ENCODE data around the gene ERICH2.

DNA sequence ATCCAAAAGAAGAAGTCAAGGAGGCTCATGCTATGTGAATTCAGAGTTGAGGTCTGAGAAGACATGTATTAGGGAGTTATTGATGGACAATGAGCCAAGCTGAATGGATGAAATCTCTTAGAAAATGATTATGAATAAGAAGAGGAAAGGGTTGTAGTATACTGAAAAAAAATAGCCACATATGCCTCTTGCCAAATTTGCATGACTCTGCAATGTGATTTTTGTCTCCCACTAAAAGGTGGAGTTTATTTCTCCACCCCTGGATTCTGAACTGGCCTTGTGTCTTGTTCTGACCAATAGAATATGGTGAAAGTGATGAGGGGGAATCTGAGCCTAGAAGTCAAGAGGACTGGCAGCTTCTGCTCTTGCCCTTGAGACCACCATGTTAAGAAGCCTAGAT is 8.6 kb upstream of the ERICH2 start:
- TF ChIP-seq, protein P1, sequence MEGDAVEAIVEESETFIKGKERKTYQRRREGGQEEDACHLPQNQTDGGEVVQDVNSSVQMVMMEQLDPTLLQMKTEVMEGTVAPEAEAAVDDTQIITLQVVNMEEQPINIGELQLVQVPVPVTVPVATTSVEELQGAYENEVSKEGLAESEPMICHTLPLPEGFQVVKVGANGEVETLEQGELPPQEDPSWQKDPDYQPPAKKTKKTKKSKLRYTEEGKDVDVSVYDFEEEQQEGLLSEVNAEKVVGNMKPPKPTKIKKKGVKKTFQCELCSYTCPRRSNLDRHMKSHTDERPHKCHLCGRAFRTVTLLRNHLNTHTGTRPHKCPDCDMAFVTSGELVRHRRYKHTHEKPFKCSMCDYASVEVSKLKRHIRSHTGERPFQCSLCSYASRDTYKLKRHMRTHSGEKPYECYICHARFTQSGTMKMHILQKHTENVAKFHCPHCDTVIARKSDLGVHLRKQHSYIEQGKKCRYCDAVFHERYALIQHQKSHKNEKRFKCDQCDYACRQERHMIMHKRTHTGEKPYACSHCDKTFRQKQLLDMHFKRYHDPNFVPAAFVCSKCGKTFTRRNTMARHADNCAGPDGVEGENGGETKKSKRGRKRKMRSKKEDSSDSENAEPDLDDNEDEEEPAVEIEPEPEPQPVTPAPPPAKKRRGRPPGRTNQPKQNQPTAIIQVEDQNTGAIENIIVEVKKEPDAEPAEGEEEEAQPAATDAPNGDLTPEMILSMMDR (IDR thresholded peaks at IDR 0.05; ENCODE audit: low read depth, low read length, poor library complexity, severe bottlenecking), result no peak
- TF ChIP-seq EZH2phosphoT487 (IDR thresholded peaks at IDR 0.05; ENCODE audit: borderline replicate concordance, low read length), result no peak
